ENCODE measurements around the gene KIF3B. TPM values are rescaled to one million over a fixed set of nuclear protein-coding genes. Genes with fewer than 3 reads are reported as not detected.

The KIF3B gene
- total RNA-seq, 1 experiment from 2014 or later: 31.5 TPM

- Histone ChIP-seq H3K4me2 (ENCODE audit: low read length) (no peak overlapping the region), H3K4me1 (ENCODE audit: control insufficient read depth in 1 of 2, insufficient read depth in 2 of 2, low read length in 2 of 2) (peaks cover 0 to 3% of the 10 kb centered on the region in 2 experiments; a peak in 1 of 4 replicates), H3K9me3 (ENCODE audit: control insufficient read depth in 1 of 2, insufficient read depth in 1 of 2, low read depth in 1 of 2, low read length in 2 of 2) (no peaks in the 10 kb centered on the region), H3K27ac (ENCODE audit: low read depth, low read length) (no peak overlapping the region), H3K36me3 (ENCODE audit: control insufficient read depth in 1 of 2, insufficient read depth in 2 of 2, low read length in 2 of 2) (peaks cover 3 to 16% of the 10 kb centered on the region in 2 experiments; a peak in 2 of 4 replicates), H3K27me3 (ENCODE audit: insufficient read depth, low read length) (no peaks in the 10 kb centered on the region), H3K9me2 (ENCODE audit: insufficient read depth) (no peaks in the 10 kb centered on the region), H3K79me2 (ENCODE audit: insufficient read depth, low read length) (peaks cover 99% of the 10 kb centered on the region), H3K9ac (ENCODE audit: low read length) (no peak overlapping the region), H3K4me3 (replicated peaks in 1 of 2; ENCODE audit: low read depth in 1 of 2, low read length in 2 of 2) (no peak overlapping the region), H2AFZ (ENCODE audit: low read depth, low read length, poor library complexity, severe bottlenecking) (no peak overlapping the region), H4K20me1 (ENCODE audit: insufficient read depth) (0 out of 2 replicates have a peak, but pooled peaks cover 5% of the 10 kb centered on the region)
- intact Hi-C loops (cut with micrococcal nuclease): no loop called here
- RAD21 ChIA-PET (ENCODE audit: low non-redundant PET in 1 of 2, low total read pairs in 2 of 2, uncharacterized antibody in 2 of 2, unreplicated experiment in 2 of 2): no interaction called here
- CTCF ChIA-PET: no interaction called here
- no TSS peak for BruUV-seq (replicated peaks)
- POLR2A ChIA-PET: no interaction called here
- no peak for TF ChIP-seq TCF7L2 (IDR thresholded peaks at IDR 0.05; ENCODE audit: borderline replicate concordance, extremely low read depth, insufficient read depth, insufficient read length)
- TF ChIP-seq, protein P1, sequence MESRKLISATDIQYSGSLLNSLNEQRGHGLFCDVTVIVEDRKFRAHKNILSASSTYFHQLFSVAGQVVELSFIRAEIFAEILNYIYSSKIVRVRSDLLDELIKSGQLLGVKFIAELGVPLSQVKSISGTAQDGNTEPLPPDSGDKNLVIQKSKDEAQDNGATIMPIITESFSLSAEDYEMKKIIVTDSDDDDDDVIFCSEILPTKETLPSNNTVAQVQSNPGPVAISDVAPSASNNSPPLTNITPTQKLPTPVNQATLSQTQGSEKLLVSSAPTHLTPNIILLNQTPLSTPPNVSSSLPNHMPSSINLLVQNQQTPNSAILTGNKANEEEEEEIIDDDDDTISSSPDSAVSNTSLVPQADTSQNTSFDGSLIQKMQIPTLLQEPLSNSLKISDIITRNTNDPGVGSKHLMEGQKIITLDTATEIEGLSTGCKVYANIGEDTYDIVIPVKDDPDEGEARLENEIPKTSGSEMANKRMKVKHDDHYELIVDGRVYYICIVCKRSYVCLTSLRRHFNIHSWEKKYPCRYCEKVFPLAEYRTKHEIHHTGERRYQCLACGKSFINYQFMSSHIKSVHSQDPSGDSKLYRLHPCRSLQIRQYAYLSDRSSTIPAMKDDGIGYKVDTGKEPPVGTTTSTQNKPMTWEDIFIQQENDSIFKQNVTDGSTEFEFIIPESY (IDR thresholded peaks at IDR 0.05; ENCODE audit: extremely low read depth, insufficient replicate concordance, low read length): no peak
- TF ChIP-seq FOSL1 (IDR thresholded peaks at IDR 0.05; ENCODE audit: low read depth): no peak
- TF ChIP-seq, protein P2, sequence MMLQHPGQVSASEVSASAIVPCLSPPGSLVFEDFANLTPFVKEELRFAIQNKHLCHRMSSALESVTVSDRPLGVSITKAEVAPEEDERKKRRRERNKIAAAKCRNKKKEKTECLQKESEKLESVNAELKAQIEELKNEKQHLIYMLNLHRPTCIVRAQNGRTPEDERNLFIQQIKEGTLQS (IDR thresholded peaks at IDR 0.05): no peak
- no peak for TF ChIP-seq EZH2 (IDR thresholded peaks at IDR 0.05)
- TF ChIP-seq SIN3A (IDR thresholded peaks at IDR 0.05; ENCODE audit: low read depth): no peak
- TF ChIP-seq, protein P3, sequence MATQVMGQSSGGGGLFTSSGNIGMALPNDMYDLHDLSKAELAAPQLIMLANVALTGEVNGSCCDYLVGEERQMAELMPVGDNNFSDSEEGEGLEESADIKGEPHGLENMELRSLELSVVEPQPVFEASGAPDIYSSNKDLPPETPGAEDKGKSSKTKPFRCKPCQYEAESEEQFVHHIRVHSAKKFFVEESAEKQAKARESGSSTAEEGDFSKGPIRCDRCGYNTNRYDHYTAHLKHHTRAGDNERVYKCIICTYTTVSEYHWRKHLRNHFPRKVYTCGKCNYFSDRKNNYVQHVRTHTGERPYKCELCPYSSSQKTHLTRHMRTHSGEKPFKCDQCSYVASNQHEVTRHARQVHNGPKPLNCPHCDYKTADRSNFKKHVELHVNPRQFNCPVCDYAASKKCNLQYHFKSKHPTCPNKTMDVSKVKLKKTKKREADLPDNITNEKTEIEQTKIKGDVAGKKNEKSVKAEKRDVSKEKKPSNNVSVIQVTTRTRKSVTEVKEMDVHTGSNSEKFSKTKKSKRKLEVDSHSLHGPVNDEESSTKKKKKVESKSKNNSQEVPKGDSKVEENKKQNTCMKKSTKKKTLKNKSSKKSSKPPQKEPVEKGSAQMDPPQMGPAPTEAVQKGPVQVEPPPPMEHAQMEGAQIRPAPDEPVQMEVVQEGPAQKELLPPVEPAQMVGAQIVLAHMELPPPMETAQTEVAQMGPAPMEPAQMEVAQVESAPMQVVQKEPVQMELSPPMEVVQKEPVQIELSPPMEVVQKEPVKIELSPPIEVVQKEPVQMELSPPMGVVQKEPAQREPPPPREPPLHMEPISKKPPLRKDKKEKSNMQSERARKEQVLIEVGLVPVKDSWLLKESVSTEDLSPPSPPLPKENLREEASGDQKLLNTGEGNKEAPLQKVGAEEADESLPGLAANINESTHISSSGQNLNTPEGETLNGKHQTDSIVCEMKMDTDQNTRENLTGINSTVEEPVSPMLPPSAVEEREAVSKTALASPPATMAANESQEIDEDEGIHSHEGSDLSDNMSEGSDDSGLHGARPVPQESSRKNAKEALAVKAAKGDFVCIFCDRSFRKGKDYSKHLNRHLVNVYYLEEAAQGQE (IDR thresholded peaks at IDR 0.05; ENCODE audit: low read depth): no peak
- no peak for TF ChIP-seq CTCF (IDR thresholded peaks at IDR 0.05 in 2 of 3, conservative IDR thresholded peaks at IDR 0.05 in 1 of 3; ENCODE audit: borderline replicate concordance in 1 of 3, insufficient read depth in 1 of 3, low read depth in 2 of 3, low read length in 2 of 3)
- TF ChIP-seq JUND (IDR thresholded peaks at IDR 0.05): no peak
- no peak for TF ChIP-seq CEBPB (IDR thresholded peaks at IDR 0.05; ENCODE audit: low read depth)
- TF ChIP-seq POLR2A (IDR thresholded peaks at IDR 0.05; ENCODE audit: borderline replicate concordance, extremely low read depth, insufficient read depth, insufficient read length): no peak
- DNase-seq (ENCODE audit: low read depth, low spot score) (no peak), ATAC-seq (no peak)
Measured at GRCh38 chr20:32365564-32365963, 88.1 kb downstream of the KIF3B start.

Data from HCT116 (cell line).